ENCODE results near the gene VAMP8. TPM values are rescaled to one million over a fixed set of nuclear protein-coding genes. Genes with fewer than 3 reads are reported as not detected.

VAMP8 gene
- total RNA-seq, 1 experiment from 2014 or later: 52.0 TPM

GRCh38 chr2:85588645-85589044 is 11.3 kb downstream of the VAMP8 start (continued):
- no peak for TF ChIP-seq ZNF532 (CRISPR knock-in tag; IDR thresholded peaks at IDR 0.05; ENCODE audit: borderline replicate concordance)
- no peak for TF ChIP-seq CTCF (IDR thresholded peaks at IDR 0.05)
- no peak for TF ChIP-seq ZBTB21 (CRISPR knock-in tag; IDR thresholded peaks at IDR 0.05; ENCODE audit: borderline replicate concordance)

- ATAC-seq (no peak), DNase-seq (ENCODE audit: low spot score) (no peak)
- Mint-ChIP-seq H3K4me1 (peaks cover 13% of the 10 kb centered on the region), H3K27me3 (ENCODE audit: low read depth) (peaks cover 33% of the 10 kb centered on the region), H3K9me3 (no peaks in the 10 kb centered on the region), H3K36me3 (no peaks in the 10 kb centered on the region), H3K27ac (no peak overlapping the region), H3K4me3 (no peak overlapping the region)
- ChIA-PET CTCF (no interaction called here), POLR2A (no interaction called here)
- TF ChIP-seq ELF4 (CRISPR knock-in tag; IDR thresholded peaks at IDR 0.05; ENCODE audit: low read depth) (no peak), SP1 (CRISPR knock-in tag; conservative IDR thresholded peaks at IDR 0.05) (no peak), JAZF1 (CRISPR knock-in tag; IDR thresholded peaks at IDR 0.05) (no peak), SOX15 (CRISPR knock-in tag; IDR thresholded peaks at IDR 0.05) (no peak), STAT6 (CRISPR knock-in tag; conservative IDR thresholded peaks at IDR 0.05; ENCODE audit: low read depth) (no peak), TEAD4 (CRISPR knock-in tag; IDR thresholded peaks at IDR 0.05) (no peak), ZNF263 (CRISPR knock-in tag; IDR thresholded peaks at IDR 0.05; ENCODE audit: low read depth) (no peak), KAT7 (CRISPR knock-in tag; IDR thresholded peaks at IDR 0.05; ENCODE audit: borderline replicate concordance) (no peak), AR (CRISPR knock-in tag; IDR thresholded peaks at IDR 0.05) (no peak), ZNF512 (CRISPR knock-in tag; IDR thresholded peaks at IDR 0.05; ENCODE audit: borderline replicate concordance) (no peak), MAX (CRISPR knock-in tag; IDR thresholded peaks at IDR 0.05) (no peak), MYBL2 (CRISPR knock-in tag; IDR thresholded peaks at IDR 0.05) (no peak), ATF6 (CRISPR knock-in tag; IDR thresholded peaks at IDR 0.05) (no peak), NR2C2 (CRISPR knock-in tag; IDR thresholded peaks at IDR 0.05) (no peak), ZNF121 (CRISPR knock-in tag; IDR thresholded peaks at IDR 0.05) (no peak), CBFB (CRISPR knock-in tag; IDR thresholded peaks at IDR 0.05; ENCODE audit: low read depth) (no peak), SMAD3 (CRISPR knock-in tag; IDR thresholded peaks at IDR 0.05; ENCODE audit: borderline replicate concordance) (no peak), CREM (CRISPR knock-in tag; IDR thresholded peaks at IDR 0.05) (no peak)
Measured at GRCh38 chr2:85589181-85589580, 11.8 kb downstream of the VAMP8 start.
